ENCODE measurements around the gene CUBN.

Gene CUBN

GRCh38 chr10:17041626-17042520 lies 87.7 kb downstream of the CUBN start:
- H3K9me3 ChIP-seq (ENCODE audit: control insufficient read depth, low read length), result no peaks in the 10 kb centered on the region
- H3K9ac ChIP-seq (ENCODE audit: low read length), result no peak overlapping the region
- H3K27me3 ChIP-seq (ENCODE audit: control insufficient read depth, insufficient read depth, low read length), result no peaks in the 10 kb centered on the region
- H3K4me3 ChIP-seq (ENCODE audit: low read length), result no peak overlapping the region
- no peaks in the 10 kb centered on the region for H3K4me1 ChIP-seq (ENCODE audit: control insufficient read depth, insufficient read depth, low read length)
- no peaks in the 10 kb centered on the region for H3K36me3 ChIP-seq (ENCODE audit: control insufficient read depth, insufficient read depth, low read length)

- no peaks in the 10 kb centered on the region for H3K4me1 ChIP-seq (ENCODE audit: control insufficient read depth, insufficient read depth, low read length)
- H3K4me3 ChIP-seq (ENCODE audit: low read length), result no peak overlapping the region
- no peak overlapping the region for H3K9ac ChIP-seq (ENCODE audit: low read length)
- no peaks in the 10 kb centered on the region for H3K36me3 ChIP-seq (ENCODE audit: control insufficient read depth, insufficient read depth, low read length)
- H3K9me3 ChIP-seq (ENCODE audit: control insufficient read depth, low read length), result no peaks in the 10 kb centered on the region
- no peaks in the 10 kb centered on the region for H3K27me3 ChIP-seq (ENCODE audit: control insufficient read depth, insufficient read depth, low read length)
Measured at GRCh38 chr10:17038627-17039026, 91.0 kb downstream of the CUBN start.

GRCh38 chr10:17037910-17038309 lies 91.7 kb downstream of the CUBN start:
- H3K4me3 ChIP-seq (ENCODE audit: low read length), result no peak overlapping the region
- H3K9ac ChIP-seq (ENCODE audit: low read length), result no peak overlapping the region
- H3K36me3 ChIP-seq (ENCODE audit: control insufficient read depth, insufficient read depth, low read length), result no peaks in the 10 kb centered on the region
- H3K27me3 ChIP-seq (ENCODE audit: control insufficient read depth, insufficient read depth, low read length), result no peaks in the 10 kb centered on the region
- no peaks in the 10 kb centered on the region for H3K9me3 ChIP-seq (ENCODE audit: control insufficient read depth, low read length)
- H3K4me1 ChIP-seq (ENCODE audit: control insufficient read depth, insufficient read depth, low read length), result no peaks in the 10 kb centered on the region

GRCh38 chr10:17035446-17035845 lies 94.2 kb downstream of the CUBN start:
- no peaks in the 10 kb centered on the region for H3K36me3 ChIP-seq (ENCODE audit: control insufficient read depth, insufficient read depth, low read length)
- H3K27me3 ChIP-seq (ENCODE audit: control insufficient read depth, insufficient read depth, low read length), result no peaks in the 10 kb centered on the region
- H3K4me1 ChIP-seq (ENCODE audit: control insufficient read depth, insufficient read depth, low read length), result no peaks in the 10 kb centered on the region

GRCh38 chr10:17033529-17034260 lies 95.9 kb downstream of the CUBN start:
- no peak overlapping the region for H3K4me3 ChIP-seq (ENCODE audit: low read length)
- no peaks in the 10 kb centered on the region for H3K9me3 ChIP-seq (ENCODE audit: control insufficient read depth, low read length)
- no peaks in the 10 kb centered on the region for H3K27me3 ChIP-seq (ENCODE audit: control insufficient read depth, insufficient read depth, low read length)
- no peaks in the 10 kb centered on the region for H3K36me3 ChIP-seq (ENCODE audit: control insufficient read depth, insufficient read depth, low read length)
- no peaks in the 10 kb centered on the region for H3K4me1 ChIP-seq (ENCODE audit: control insufficient read depth, insufficient read depth, low read length)
- H3K9ac ChIP-seq (ENCODE audit: low read length), result no peak overlapping the region

More at GRCh38 chr10:17035446-17035845, 94.2 kb downstream of the CUBN start:
- Histone ChIP-seq H3K4me3 (ENCODE audit: low read length) (no peak overlapping the region), H3K9me3 (ENCODE audit: control insufficient read depth, low read length) (no peaks in the 10 kb centered on the region), H3K9ac (ENCODE audit: low read length) (no peak overlapping the region)

- H3K4me1 ChIP-seq (ENCODE audit: control insufficient read depth, insufficient read depth, low read length), result no peaks in the 10 kb centered on the region
- H3K4me3 ChIP-seq (ENCODE audit: low read length), result no peak overlapping the region
- H3K9me3 ChIP-seq (ENCODE audit: control insufficient read depth, low read length), result no peaks in the 10 kb centered on the region
- H3K36me3 ChIP-seq (ENCODE audit: control insufficient read depth, insufficient read depth, low read length), result no peaks in the 10 kb centered on the region
- H3K9ac ChIP-seq (ENCODE audit: low read length), result no peak overlapping the region
- H3K27me3 ChIP-seq (ENCODE audit: control insufficient read depth, insufficient read depth, low read length), result no peaks in the 10 kb centered on the region
Measured at GRCh38 chr10:17031637-17032635, 97.7 kb downstream of the CUBN start.

GRCh38 chr10:17029581-17030271 lies 99.9 kb downstream of the CUBN start:
- H3K4me1 ChIP-seq (ENCODE audit: control insufficient read depth, insufficient read depth, low read length), result no peaks in the 10 kb centered on the region
- H3K4me3 ChIP-seq (ENCODE audit: low read length), result no peak overlapping the region
- H3K27me3 ChIP-seq (ENCODE audit: control insufficient read depth, insufficient read depth, low read length), result no peaks in the 10 kb centered on the region
- no peaks in the 10 kb centered on the region for H3K9me3 ChIP-seq (ENCODE audit: control insufficient read depth, low read length)
- H3K36me3 ChIP-seq (ENCODE audit: control insufficient read depth, insufficient read depth, low read length), result no peaks in the 10 kb centered on the region
- H3K9ac ChIP-seq (ENCODE audit: low read length), result no peak overlapping the region

GRCh38 chr10:17029239-17029580 lies 100.4 kb downstream of the CUBN start:
- H3K4me3 ChIP-seq (ENCODE audit: low read length), result no peak overlapping the region
- H3K27me3 ChIP-seq (ENCODE audit: control insufficient read depth, insufficient read depth, low read length), result no peaks in the 10 kb centered on the region
- no peaks in the 10 kb centered on the region for H3K4me1 ChIP-seq (ENCODE audit: control insufficient read depth, insufficient read depth, low read length)
- no peaks in the 10 kb centered on the region for H3K36me3 ChIP-seq (ENCODE audit: control insufficient read depth, insufficient read depth, low read length)
- no peaks in the 10 kb centered on the region for H3K9me3 ChIP-seq (ENCODE audit: control insufficient read depth, low read length)
- H3K9ac ChIP-seq (ENCODE audit: low read length), result no peak overlapping the region

GRCh38 chr10:17028798-17029197 lies 100.8 kb downstream of the CUBN start:
- no peak overlapping the region for H3K4me3 ChIP-seq (ENCODE audit: low read length)
- no peaks in the 10 kb centered on the region for H3K36me3 ChIP-seq (ENCODE audit: control insufficient read depth, insufficient read depth, low read length)
- H3K9ac ChIP-seq (ENCODE audit: low read length), result no peak overlapping the region
- no peaks in the 10 kb centered on the region for H3K4me1 ChIP-seq (ENCODE audit: control insufficient read depth, insufficient read depth, low read length)
- no peaks in the 10 kb centered on the region for H3K9me3 ChIP-seq (ENCODE audit: control insufficient read depth, low read length)
- H3K27me3 ChIP-seq (ENCODE audit: control insufficient read depth, insufficient read depth, low read length), result no peaks in the 10 kb centered on the region

GRCh38 chr10:17026686-17027485 lies 102.7 kb downstream of the CUBN start:
- no peaks in the 10 kb centered on the region for H3K4me1 ChIP-seq (ENCODE audit: control insufficient read depth, insufficient read depth, low read length)
- H3K9me3 ChIP-seq (ENCODE audit: control insufficient read depth, low read length), result no peaks in the 10 kb centered on the region
- no peaks in the 10 kb centered on the region for H3K36me3 ChIP-seq (ENCODE audit: control insufficient read depth, insufficient read depth, low read length)
- H3K9ac ChIP-seq (ENCODE audit: low read length), result no peak overlapping the region
- H3K4me3 ChIP-seq (ENCODE audit: low read length), result no peak overlapping the region
- H3K27me3 ChIP-seq (ENCODE audit: control insufficient read depth, insufficient read depth, low read length), result no peaks in the 10 kb centered on the region
